Effector CD4-positive, alpha-beta T cell (primary cell): ENCODE results near the gene CDK5R1.

Source experiments
- DNase-seq: peaks from one replicate; pipeline ENCODE4 v3.0.0-alpha.2; 2020

CDK5R1 gene

GRCh38 chr17:32471652-32472051 lies 15.1 kb upstream of the CDK5R1 start:
- DNase-seq, result no peak

- no peak for DNase-seq
These were observed 11.5 kb upstream of the CDK5R1 start for GRCh38 chr17:32475258-32475657.

DNA sequence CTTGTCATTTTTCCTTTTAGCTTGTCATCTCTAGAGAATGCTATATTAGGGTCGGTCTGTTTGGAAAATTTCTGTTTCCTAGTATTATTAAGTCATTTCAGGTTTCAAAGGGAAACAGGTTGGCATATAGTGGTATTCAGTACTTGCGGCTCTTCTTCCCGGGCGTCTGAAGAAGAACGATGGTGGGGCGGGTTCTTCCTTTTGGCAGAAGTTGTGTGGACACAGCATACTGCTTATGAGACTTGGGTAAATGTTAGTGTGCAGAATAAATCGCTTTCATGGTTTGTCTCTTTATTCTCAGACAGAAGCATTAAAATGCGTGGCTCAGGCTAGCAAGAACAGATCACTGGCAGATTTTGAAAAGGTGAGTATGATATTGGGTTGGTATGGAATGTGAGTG lies 9.6 kb upstream of the CDK5R1 start:
- no peak for DNase-seq

- DNase-seq, result no peak
These were observed 7.6 kb upstream of the CDK5R1 start for GRCh38 chr17:32479074-32479617.

DNA sequence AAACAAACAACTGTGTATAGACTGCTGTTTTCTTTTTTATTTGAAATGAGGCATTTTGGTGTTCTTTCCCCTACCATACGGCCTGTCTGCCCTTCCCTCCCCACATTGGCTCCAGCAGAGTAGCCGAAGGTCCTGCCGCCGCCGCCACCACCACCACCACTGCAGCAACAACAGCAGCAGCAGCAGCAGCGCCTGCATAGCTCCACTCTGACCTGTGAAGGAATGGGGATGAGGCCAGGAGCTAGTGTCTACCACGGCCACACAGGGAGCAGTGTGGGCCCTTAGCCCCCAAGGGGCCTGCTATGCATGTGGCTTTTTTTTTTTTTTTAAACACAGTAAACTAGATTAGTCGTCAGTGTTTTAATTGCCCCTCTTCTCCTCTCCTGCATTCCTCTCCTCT lies 5.6 kb upstream of the CDK5R1 start:
- DNase-seq, result no peak

DNA sequence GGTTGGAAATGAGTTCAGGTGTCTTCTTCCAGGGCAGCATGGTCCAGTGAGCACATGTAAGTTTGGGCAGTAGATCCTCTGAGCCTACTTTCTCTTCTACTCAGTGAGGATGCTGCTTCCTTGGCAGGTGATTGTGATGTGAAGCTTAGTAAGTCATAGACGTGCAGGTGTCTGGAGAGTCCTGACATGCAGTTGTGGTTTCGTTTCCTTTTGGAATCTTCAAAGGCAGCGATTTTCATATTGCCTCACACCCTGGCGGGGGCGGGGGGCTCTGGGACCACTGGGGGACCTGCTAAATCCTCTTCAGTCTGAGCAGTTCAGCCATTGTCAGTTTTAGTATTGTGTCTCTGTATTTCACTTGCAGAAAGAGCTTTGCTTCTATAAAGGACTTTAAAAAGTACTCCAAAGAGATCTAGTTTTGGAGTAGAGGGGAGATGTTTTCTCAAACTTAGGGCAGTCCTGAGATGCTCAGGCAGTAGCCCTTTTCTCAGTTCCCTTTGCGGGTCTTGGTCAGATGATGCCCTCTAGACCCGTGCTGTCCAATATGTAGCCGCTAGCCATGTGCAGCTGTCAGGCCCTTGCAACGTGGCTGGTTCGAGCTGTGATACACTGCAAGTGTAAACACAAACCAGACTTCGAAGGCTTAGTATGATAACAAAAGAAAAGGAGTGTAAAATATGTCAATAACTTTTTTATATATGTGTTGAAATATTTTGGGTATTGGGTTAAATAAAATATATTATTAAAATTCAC lies 4.0 kb upstream of the CDK5R1 start:
- DNase-seq, result no peak

DNA sequence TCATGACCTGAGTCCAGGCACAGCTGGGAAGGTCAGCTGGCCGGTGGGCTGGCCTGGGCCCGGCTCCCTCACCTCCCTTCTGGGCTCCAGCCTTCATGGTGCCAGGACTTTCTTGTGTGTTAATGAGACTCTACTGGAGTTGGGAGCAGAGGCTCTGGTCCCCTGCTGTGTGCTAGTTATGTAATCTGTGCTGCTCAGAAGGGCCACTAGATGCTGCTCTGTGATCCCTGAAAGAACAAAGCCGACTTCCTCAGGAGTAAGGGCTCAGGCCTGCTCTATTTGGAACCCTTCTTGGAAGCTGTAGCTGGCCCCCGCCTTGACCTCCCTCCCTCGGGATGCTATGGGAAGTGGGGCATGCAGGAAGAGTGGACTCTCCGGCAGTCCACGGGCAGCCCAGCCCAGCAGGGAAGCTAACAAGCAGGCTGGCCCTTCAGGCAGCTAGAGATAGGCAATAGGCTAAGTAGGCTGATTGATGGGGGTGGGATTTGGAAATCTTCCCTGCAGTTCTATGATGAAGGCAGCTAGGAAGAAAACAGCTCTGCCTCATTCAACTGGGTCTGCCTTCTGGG lies 3.3 kb upstream of the CDK5R1 start:
- peak; percentile 12 for DNase-seq

DNA sequence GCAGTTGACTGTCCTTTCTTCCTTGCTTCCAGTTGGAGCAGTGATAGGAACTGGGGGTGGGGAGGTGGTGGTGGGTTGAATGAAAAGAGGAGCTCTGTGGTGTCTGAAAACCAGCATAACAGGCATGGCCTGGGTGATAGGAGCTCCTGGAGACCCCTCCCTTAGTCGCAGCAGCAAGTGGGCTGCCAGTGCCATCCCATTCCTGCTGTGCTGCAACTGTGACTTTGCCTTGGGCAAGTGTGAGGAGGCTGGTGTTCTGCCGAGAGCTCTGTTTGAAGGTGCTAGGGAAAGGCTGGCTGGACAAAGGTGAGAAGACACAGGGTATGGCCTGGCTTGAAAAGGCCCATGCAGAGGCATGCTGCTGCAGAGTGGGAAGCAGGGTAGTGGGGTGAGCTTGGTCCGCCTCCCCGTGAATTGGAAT lies 2.7 kb upstream of the CDK5R1 start:
- no peak for DNase-seq

- DNase-seq, result no peak
These were observed 2.2 kb upstream of the CDK5R1 start for GRCh38 chr17:32484628-32485027.

DNA sequence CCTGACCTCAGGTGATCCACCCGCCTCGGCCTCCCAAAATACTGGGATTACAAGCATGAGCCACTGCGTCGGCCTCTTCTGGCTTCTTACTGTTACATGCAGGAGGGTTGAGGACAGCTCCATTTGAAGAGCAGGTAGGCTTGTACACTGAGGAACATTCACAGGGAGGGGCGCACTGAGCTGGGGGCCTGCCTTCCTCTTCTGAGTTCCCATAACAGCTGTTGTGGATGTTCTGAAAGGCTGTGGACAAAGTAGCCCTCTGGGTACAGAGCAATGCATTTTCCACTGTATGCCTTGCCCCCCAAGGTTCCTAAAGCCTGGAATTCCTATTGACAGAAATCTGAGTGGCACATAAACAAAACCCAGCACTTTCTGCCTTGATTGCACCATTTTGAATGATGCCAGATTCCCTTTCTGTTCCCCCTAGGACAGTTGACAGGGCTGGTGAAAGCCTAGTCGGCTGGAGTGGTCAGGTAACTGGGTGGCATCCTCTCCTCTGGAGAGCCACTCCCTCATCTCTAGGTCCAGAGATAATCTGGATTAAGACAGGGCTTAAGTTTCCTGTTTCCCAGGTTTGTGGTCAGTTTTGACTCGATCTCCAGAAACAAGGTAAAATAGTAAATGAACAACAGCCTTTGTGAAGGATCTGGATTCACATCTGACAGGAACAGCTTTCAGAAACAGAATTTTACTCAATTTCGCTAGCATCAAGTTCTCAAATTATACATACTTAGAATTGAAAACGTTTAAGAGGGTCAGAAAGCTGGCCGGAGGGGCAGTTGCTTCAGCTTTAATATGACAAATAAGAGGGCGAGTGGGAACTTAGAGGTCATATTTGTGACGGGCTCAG lies 1.3 kb upstream of the CDK5R1 start:
- no peak for DNase-seq

DNA sequence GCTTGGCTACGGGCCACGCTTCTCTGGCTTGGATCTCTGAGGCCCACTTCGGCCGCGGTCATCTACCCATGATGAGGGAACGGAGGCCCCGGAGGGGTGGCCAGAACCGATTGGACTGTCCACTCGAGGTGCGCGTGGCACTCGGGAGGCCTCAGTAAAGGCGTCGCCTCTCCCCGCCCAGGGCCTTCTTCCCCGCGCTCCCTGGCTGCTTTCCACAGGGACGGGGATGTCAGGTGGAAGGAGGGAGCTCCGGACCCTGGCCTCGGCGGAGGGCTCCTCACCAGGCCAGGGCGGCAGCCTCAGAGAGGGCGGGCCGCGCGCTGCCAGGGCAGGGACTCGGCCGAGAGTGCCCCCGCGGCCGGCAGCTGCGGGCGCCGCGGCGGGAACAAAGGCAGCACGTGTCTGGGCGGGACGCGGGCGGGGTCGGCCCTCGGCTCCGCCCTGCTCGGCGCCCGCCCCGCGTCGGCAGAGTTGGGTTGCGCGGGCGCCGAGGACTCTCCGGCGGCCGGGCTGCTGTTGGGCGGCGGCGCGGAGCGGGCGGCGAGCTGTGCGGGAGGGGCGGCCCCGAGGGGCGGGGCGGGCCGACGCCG lies 587 bp upstream of the CDK5R1 start:
- DNase-seq, result peak; percentile 59

DNA sequence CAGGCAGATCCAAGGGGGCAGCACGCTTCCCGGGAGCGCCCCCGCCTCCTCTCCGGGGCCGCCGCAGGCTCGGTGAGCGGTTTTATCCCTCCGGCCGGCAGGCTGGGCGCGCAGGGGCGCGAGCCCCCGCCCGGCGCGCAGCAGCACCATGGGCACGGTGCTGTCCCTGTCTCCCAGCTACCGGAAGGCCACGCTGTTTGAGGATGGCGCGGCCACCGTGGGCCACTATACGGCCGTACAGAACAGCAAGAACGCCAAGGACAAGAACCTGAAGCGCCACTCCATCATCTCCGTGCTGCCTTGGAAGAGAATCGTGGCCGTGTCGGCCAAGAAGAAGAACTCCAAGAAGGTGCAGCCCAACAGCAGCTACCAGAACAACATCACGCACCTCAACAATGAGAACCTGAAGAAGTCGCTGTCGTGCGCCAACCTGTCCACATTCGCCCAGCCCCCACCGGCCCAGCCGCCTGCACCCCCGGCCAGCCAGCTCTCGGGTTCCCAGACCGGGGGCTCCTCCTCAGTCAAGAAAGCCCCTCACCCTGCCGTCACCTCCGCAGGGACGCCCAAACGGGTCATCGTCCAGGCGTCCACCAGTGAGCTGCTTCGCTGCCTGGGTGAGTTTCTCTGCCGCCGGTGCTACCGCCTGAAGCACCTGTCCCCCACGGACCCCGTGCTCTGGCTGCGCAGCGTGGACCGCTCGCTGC lies 832 bp downstream of the CDK5R1 start:
- DNase-seq, result no peak

DNA sequence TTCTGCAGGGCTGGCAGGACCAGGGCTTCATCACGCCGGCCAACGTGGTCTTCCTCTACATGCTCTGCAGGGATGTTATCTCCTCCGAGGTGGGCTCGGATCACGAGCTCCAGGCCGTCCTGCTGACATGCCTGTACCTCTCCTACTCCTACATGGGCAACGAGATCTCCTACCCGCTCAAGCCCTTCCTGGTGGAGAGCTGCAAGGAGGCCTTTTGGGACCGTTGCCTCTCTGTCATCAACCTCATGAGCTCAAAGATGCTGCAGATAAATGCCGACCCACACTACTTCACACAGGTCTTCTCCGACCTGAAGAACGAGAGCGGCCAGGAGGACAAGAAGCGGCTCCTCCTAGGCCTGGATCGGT lies 1.4 kb downstream of the CDK5R1 start:
- no peak for DNase-seq

DNA sequence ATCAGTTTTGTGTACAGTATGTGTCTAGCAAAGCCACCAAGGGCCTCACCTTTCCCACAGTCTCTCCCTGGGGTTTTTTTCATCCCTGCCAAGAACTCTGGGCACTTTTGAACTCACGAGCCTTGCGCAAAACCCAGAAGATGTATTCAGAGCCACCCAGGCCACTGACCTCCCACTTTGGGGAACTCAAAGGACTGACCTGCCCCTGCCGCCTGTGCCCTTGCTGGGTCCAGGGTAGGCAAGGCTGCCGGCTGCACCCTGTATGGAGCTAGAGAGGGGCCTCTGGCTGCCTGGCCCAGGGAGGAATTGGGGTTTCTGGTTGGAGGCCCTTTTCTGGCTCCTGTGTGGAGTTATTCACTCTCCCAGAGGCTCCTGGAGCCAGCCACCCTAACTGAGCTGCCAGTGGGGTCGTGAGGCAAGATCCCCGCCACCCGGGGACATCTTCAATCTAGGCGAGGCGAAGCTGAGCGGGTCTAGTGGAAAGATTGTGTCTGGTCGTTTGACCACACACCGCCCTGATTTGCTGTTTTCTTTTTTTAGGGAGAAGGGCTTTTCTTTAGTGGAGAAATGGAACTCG lies 1.9 kb downstream of the CDK5R1 start:
- DNase-seq, result no peak

- DNase-seq, result no peak
These were observed 2.7 kb downstream of the CDK5R1 start for GRCh38 chr17:32489320-32490100.

DNA sequence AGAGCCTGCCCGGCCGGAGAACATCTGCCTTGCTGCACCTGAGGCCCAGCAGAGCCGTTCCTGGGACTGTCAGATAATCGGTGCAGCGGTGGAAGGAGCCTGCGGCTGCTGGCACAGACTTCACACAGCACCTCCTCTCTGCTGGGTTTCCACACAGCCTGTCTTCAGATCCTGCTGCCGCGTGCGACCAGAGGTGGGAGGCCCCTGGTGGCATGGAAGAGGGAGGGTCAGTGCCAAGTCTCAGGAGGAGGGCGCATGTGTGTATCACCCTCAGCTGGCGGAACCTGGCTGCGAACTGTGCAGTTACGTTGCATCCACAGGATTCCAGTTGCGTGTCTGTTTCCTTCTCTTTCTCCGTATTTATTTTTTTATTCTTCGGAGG lies 3.3 kb downstream of the CDK5R1 start:
- no peak for DNase-seq

DNA sequence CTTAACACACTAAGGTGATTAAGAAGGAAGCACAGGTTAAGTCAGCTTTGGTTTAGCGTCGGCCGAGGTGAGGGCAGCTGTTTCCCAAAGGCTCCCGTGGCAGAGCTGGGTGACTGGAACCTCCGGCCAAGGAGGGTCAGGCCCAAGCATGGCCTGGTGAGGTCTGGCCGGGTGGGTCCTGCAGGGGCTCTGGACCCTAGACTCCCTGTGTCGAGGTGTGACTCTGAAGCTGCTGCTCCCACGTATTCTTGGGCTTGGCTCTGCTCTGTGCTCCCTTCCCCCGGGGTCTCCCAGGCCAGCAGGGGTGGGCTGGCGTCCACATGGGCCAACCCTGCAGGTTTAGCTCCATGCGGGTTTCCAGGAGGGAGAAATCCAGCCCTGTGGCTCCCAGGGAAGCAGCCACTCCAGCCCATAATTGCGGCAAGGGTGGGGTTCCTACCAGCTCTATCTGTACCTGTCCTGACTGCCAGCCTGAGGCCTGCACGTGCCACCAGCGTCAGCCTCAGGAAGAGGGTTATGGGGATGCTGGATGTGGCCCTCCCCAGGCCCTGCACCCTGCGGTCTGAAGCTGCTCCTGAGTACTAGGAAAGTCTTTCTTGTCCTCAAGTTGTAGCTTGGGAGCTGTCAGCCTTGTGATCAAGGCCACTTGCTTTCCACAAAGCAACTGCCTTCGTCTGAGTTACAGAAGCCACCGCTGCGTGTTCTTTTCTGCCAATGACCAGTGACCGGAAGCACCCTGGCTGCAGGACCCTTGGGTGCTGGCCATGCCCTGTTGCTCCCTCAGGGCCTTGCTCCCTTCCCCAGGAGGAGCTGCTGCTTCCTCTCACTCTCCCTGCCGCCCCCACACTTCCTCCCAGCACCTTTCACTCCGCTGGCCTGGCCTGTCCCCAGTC lies 4.8 kb downstream of the CDK5R1 start:
- no peak for DNase-seq

- DNase-seq, result no peak
These were observed 5.4 kb downstream of the CDK5R1 start for GRCh38 chr17:32492264-32492589.

GRCh38 chr17:32492648-32493289 lies 6.0 kb downstream of the CDK5R1 start:
- DNase-seq, result no peak

DNA sequence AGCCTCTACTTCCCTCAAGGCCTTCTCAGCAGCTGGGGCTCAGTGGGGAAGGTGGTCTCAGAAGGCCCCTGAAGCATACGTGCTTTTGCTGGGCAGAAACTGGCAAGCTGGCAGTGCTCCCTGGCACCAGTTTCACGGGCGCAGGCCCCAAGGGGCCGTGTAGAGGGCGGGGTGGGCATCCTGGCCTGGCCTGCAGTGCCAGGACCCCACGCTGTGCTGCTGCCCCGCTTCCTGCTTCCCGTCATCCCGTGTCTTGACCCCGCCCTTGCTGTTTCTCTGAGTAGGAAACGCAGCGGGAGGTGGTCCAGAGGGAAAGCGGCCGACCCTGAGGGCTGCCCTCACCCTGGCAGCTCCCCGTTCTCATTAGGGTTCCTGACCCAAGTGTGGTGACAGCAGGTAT lies 6.8 kb downstream of the CDK5R1 start:
- DNase-seq, result no peak
